Neural cell (in vitro differentiated cells): Measurements from ENCODE around the gene PPM1B.

ENCODE experiments used
- CTCF ChIP-seq: fragments of 450-650 bp; IDR thresholded peaks from 2 replicates; pipeline ENCODE4 v1.5.1; 2014; ENCODE audit warnings: antibody characterized with exemption, mild to moderate bottlenecking, moderate library complexity; ENCODE audit not compliant: poor library complexity, severe bottlenecking
- EP300 ChIP-seq: fragments of 450-650 bp; conservative IDR thresholded peaks from 2 replicates; pipeline ENCODE4 v1.6.1; 2014; ENCODE audit warnings: antibody characterized with exemption, mild to moderate bottlenecking, moderate library complexity; ENCODE audit not compliant: poor library complexity, severe bottlenecking
- EZH2 ChIP-seq: fragments of 200-600, 300-800 bp; shearing (Covaris generic), sonication (generic); IDR thresholded peaks from 2 replicates; pipeline ENCODE4 v1.6.1; 2014; ENCODE audit warnings: antibody characterized with exemption, low read length, borderline replicate concordance, mild to moderate bottlenecking; ENCODE audit not compliant: insufficient read depth, poor library complexity, severe bottlenecking
- POLR2AphosphoS5 ChIP-seq: IDR thresholded peaks from 2 replicates; pipeline ENCODE4 v1.6.1; 2012
- RAD21 ChIP-seq: fragments of 450-650 bp; conservative IDR thresholded peaks from 2 replicates; pipeline ENCODE4 v1.6.1; 2014; ENCODE audit warnings: antibody characterized with exemption, mild to moderate bottlenecking, moderate library complexity
- REST ChIP-seq: IDR thresholded peaks from 2 replicates; pipeline ENCODE4 v1.6.1; 2012; ENCODE audit warnings: borderline replicate concordance
- TAF1 ChIP-seq: IDR thresholded peaks from 2 replicates; pipeline ENCODE4 v1.6.1; 2012; ENCODE audit warnings: low read depth

DNA sequence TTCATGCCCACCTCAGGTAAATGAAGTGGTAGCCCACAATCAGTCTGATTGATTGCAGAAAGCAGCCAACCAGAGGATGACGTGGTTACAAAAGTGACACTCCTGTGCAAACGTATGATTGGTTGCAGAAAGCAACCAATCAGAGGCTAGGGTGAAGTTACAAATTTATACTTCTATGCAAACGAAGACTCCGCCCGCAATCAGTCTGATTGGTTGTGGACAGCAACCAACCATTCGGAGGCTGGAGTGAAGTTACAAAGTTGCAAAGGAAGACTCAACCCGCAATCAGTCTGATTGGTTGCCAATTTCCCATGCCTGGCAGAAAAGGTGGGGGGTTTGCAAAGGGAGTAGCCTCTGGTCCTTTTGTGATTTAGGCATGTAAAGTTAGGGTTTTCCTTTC lies 102.6 kb downstream of the PPM1B start:
- TF ChIP-seq CTCF (no peak), TAF1 (no peak), REST (no peak), RAD21 (no peak), EZH2 (no peak), POLR2AphosphoS5 (no peak), EP300 (no peak)
